NCI-H2196 treated with DMSO at 0.1 percent for 48 hours (cell line): ENCODE data around the gene PLEK2.
"Not testable (repeated sequence)": the region's sequence is repeated elsewhere in the genome, so short reads cannot be mapped to it uniquely, and the experiment has no call there.

Experiments
- DNase-seq: peaks from one replicate; lab custom pipeline; 2025; ENCODE audit not compliant: unreplicated experiment; lab: John Stamatoyannopoulos, UW

Gene PLEK2

GRCh38 chr14:67429510-67430205 lies 17.7 kb upstream of the PLEK2 start:
- no peak for DNase-seq

GRCh38 chr14:67428501-67429031 lies 16.6 kb upstream of the PLEK2 start:
- no peak for DNase-seq

GRCh38 chr14:67426983-67427606 lies 15.1 kb upstream of the PLEK2 start:
- DNase-seq: peak; percentile 62

- DNase-seq: no peak
Measured at GRCh38 chr14:67426161-67426560, 14.2 kb upstream of the PLEK2 start.

GRCh38 chr14:67425608-67426007 lies 13.6 kb upstream of the PLEK2 start:
- DNase-seq: no peak

- DNase-seq: no peak
Measured at GRCh38 chr14:67424539-67424938, 12.6 kb upstream of the PLEK2 start.

- DNase-seq: no peak
Measured at GRCh38 chr14:67423424-67423823, 11.5 kb upstream of the PLEK2 start.

GRCh38 chr14:67421356-67422224 lies 9.6 kb upstream of the PLEK2 start:
- no peak for DNase-seq

GRCh38 chr14:67420102-67420739 lies 8.3 kb upstream of the PLEK2 start:
- DNase-seq: no peak

GRCh38 chr14:67418401-67419191 lies 6.6 kb upstream of the PLEK2 start:
- DNase-seq: no peak

GRCh38 chr14:67417633-67418032 lies 5.7 kb upstream of the PLEK2 start:
- no peak for DNase-seq

- DNase-seq: no peak
Measured at GRCh38 chr14:67416810-67417209, 4.8 kb upstream of the PLEK2 start.

- DNase-seq: no peak
Measured at GRCh38 chr14:67416085-67416484, 4.1 kb upstream of the PLEK2 start.

- DNase-seq: not testable (repeated sequence)
Measured at GRCh38 chr14:67415610-67416009, 3.6 kb upstream of the PLEK2 start.

- no peak for DNase-seq
Measured at GRCh38 chr14:67413806-67414769, 2.1 kb upstream of the PLEK2 start.

- DNase-seq: no peak
Measured at GRCh38 chr14:67411370-67411769, 595 bp downstream of the PLEK2 start.

- DNase-seq: no peak
Measured at GRCh38 chr14:67410313-67410712, 1.7 kb downstream of the PLEK2 start.

GRCh38 chr14:67409461-67409860 lies 2.5 kb downstream of the PLEK2 start:
- DNase-seq: no peak

GRCh38 chr14:67408122-67408801 lies 3.7 kb downstream of the PLEK2 start:
- not testable (repeated sequence) for DNase-seq
